Epidermal melanocyte (primary cell): ENCODE measurements around the gene RNF149.

Experiments used
- DNase-seq: peaks from one replicate; pipeline ENCODE4 v3.0.0; 2011; ENCODE audit warnings: low spot score; ENCODE audit not compliant: insufficient read length

The RNF149 gene

DNA sequence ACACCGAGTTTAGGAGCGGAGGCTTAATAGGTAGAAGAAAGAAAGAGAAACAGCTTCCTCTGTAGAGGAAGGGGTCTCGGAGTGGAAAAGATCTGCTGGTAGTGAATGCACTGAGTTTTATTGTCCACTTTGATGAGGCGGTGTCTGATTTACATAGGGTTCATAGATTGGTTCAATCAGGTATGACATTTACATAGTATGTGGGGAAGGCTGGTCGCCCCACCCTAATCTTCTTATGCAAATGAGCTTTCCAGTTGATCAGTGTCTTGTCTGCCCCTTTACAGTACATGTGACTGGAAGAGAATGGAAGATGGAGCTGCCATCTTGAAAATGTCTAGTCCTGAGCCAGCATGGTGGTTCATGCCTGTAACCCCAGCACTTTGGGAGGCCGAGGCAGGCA, 75.7 kb downstream of the RNF149 start:
- DNase-seq = no peak

DNA sequence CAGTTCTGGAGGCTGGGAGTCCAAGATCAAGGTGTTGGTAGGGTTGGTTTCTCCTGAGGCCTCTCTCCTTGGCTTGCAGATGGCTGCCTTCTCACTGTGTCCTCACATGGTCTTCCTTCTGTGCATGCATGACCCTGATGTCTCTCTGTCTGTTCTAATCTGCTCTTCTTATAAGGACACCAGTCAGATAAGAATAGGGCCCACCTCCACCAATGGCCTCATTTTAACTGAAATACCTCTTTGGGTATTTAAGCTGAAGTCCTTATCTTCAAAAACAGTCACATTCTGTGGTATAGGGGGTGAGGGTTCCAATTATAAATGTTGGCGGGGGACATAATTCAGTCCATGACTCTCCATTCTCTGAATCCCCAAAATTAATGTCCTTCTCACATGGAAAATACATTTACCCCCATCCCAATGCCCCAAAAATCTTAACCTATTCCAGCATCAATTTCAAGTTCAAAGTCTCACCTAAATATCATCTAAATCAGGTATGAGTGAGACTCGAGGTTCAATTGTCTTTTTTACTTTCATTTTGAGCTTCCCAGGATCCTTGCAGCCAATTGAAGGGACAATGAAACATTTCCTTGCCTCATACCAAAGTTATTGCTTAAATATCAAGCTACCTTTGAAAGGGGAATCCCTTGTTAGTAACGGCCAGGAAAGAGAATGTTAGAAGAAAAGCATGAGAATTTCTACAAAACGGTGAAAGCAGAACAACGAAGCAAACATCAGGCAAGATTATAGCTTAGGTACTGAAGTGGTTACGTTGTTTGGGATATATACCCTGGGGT, 76.4 kb downstream of the RNF149 start:
- no peak for DNase-seq

DNA sequence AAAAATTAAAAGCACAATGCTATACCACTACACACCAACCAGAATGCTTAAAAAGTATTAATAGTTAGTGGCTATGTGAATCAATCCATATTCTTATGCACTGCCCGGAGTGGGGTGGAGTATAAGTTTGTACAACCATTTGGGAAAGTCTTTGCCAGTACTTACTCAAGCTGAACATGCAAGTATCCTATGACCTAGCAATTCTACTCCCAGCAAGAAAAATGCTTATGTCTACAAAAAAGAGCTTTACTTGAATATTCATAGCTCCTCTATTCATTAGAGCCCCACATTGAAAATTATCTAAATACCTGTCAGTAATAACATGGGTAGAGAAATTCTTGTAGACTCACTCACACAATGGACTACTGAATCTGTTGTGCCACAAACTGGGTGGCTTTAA, 77.3 kb downstream of the RNF149 start:
- no peak for DNase-seq

DNA sequence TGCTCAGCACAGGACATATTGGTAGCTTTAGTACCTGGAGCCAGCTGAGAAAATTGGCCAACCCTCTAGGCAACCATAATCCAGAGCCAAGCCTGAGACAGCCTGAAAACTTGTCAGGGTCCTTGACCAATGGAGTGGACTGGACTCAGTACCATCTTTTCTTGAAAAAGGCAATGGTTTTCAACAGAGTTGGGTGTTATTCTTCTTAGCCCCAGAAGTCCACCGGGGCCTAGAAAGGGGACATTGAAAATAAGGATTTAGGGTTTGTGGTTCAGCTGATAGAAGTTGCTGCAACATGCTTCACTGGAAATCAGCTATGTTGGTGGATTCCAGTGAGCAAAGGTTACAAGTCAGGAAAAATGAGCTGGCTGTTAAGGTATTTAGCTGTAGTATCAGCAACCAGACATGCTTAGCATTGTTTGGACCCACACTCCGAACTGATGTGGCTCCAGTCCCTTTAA, 77.9 kb downstream of the RNF149 start:
- DNase-seq = no peak
